SK-N-SH (cell line): ENCODE measurements around the gene MGST2. TPM values are rescaled to one million over a fixed set of nuclear protein-coding genes. Genes with fewer than 3 reads are reported as not detected.

Source experiments
- CTCF ChIA-PET: fragments of 300-600, 350-600 bp; formaldehyde crosslinking; extraction: SDS; loops from one replicate; lab custom pipeline; 2021; lab: Yijun Ruan, JAX
- POLR2A ChIA-PET: fragments of 350-600 bp; sonication (Branson Sonifier 250); formaldehyde crosslinking; extraction: SDS; loops from one replicate; lab custom pipeline; 2020; ENCODE audit warnings: antibody characterized with exemption, inconsistent platforms; lab: Yijun Ruan, JAX
- DNase-seq: peaks from one replicate; pipeline ENCODE4 v3.0.0; 2012
- H2AFZ ChIP-seq: fragments of 200-600 bp; sonication (generic); 2 replicates; pipeline ENCODE4 v1.8.1; 2016; ENCODE audit warnings: antibody characterized with exemption, mild to moderate bottlenecking, low read depth
- H3F3A ChIP-seq: fragments of 200-600 bp; sonication (generic); replicated peaks from 2 replicates; pipeline ENCODE3; 2016; ENCODE audit warnings: antibody characterized with exemption, mild to moderate bottlenecking; ENCODE audit not compliant: insufficient read depth
- H3K27ac ChIP-seq, 2 experiments: fragments of 200-500 bp in 1 of 2; fragments of 200-600 bp in 1 of 2; sonication (Bioruptor generic) in 1 of 2; sonication (generic), shearing (Covaris generic) in 1 of 2; 2 replicates each; pipeline versions ENCODE4 v1.5.1 to v1.6.1; 2014 to 2016; ENCODE audit warnings: low read depth in 2 of 2, inconsistent platforms in 1 of 2, low read length in 1 of 2, mild to moderate bottlenecking in 1 of 2, mixed read lengths in 1 of 2
- H3K27me3 ChIP-seq: fragments of 200-600 bp; sonication (generic), shearing (Covaris generic); 2 replicates; pipeline ENCODE4 v1.6.1; 2016; ENCODE audit warnings: mixed run types; ENCODE audit not compliant: insufficient read depth
- H3K36me3 ChIP-seq, 2 experiments: fragments of 200-500 bp in 1 of 2; fragments of 200-600 bp in 1 of 2; sonication (Bioruptor generic) in 1 of 2; sonication (generic) in 1 of 2; replicated peaks in 1 of 2; 2 replicates each; pipeline versions ENCODE3 to v1.5.1; 2014 to 2016; ENCODE audit warnings: low read length in 1 of 2, mild to moderate bottlenecking in 1 of 2; ENCODE audit not compliant: insufficient read depth in 2 of 2, control insufficient read depth in 1 of 2
- H3K4me1 ChIP-seq, 2 experiments: fragments of 200-500 bp in 1 of 2; fragments of 200-600 bp in 1 of 2; sonication (Bioruptor generic) in 1 of 2; sonication (generic), shearing (Covaris generic) in 1 of 2; 2 replicates each; pipeline versions ENCODE4 v1.5.1 to v1.6.1; 2014 to 2016; ENCODE audit warnings: low read depth in 1 of 2, low read length in 1 of 2, mixed run types in 1 of 2; ENCODE audit not compliant: insufficient read depth in 2 of 2, control insufficient read depth in 1 of 2
- H3K4me2 ChIP-seq: fragments of 200-600 bp; sonication (generic), shearing (Covaris generic); 2 replicates; pipeline ENCODE4 v1.6.1; 2017; ENCODE audit warnings: mixed run types
- H3K4me3 ChIP-seq, 2 experiments: fragments of 200-500 bp in 1 of 2; fragments of 200-600 bp in 1 of 2; sonication (Bioruptor generic) in 1 of 2; sonication (generic), shearing (Covaris generic) in 1 of 2; 2 replicates each; pipeline versions ENCODE4 v1.5.1 to v1.8.1; 2014 to 2016; ENCODE audit warnings: low read depth in 2 of 2, inconsistent platforms in 1 of 2, low read length in 1 of 2, mild to moderate bottlenecking in 1 of 2, mixed read lengths in 1 of 2, moderate library complexity in 1 of 2
- H3K79me2 ChIP-seq: fragments of 200-600 bp; sonication (generic); 2 replicates; pipeline ENCODE4 v1.8.1; 2017; ENCODE audit warnings: mild to moderate bottlenecking; ENCODE audit not compliant: insufficient read depth
- H3K9ac ChIP-seq: fragments of 200-600 bp; sonication (generic); 2 replicates; pipeline ENCODE4 v1.6.1; 2017; ENCODE audit warnings: mixed run types
- H3K9me2 ChIP-seq: fragments of 200-600 bp; sonication (generic); 2 replicates; pipeline ENCODE4 v1.6.1; 2017; ENCODE audit warnings: mixed run types
- H3K9me3 ChIP-seq: fragments of 200-600 bp; sonication (generic); 2 replicates; pipeline ENCODE4 v1.6.1; 2017; ENCODE audit warnings: mixed run types, mild to moderate bottlenecking, moderate library complexity
- H4K20me1 ChIP-seq: fragments of 200-600 bp; sonication (generic); 2 replicates; pipeline ENCODE4 v1.6.1; 2017; ENCODE audit warnings: mild to moderate bottlenecking, mixed run types; ENCODE audit not compliant: insufficient read depth
- EZH2phosphoT487 ChIP-seq: fragments of 200-600 bp; sonication (generic); IDR thresholded peaks from 2 replicates; pipeline ENCODE4 v1.6.1; 2017; ENCODE audit warnings: low read depth, mixed run types, mild to moderate bottlenecking, antibody characterized with exemption, moderate library complexity, borderline replicate concordance
- GATA2 ChIP-seq: sonication (generic); formaldehyde crosslinking; IDR thresholded peaks from 2 replicates; pipeline ENCODE4 v1.5.0; 2020; ENCODE audit warnings: mild to moderate bottlenecking, missing genetic modification reagents
- MEF2A ChIP-seq: IDR thresholded peaks from 2 replicates; pipeline ENCODE4 v1.4.0; 2012; ENCODE audit warnings: low read depth, borderline replicate concordance
- MXI1 ChIP-seq: IDR thresholded peaks from 2 replicates; pipeline ENCODE4 v1.6.1; 2012; ENCODE audit warnings: mild to moderate bottlenecking, low read depth, low read length, improper control_type of control experiment
- POLR2AphosphoS5 ChIP-seq: IDR thresholded peaks from 2 replicates; pipeline ENCODE4 v1.6.1; 2012; ENCODE audit warnings: low read depth, low read length
- RAD21 ChIP-seq: IDR thresholded peaks from 2 replicates; pipeline ENCODE4 v1.6.1; 2012; ENCODE audit warnings: mild to moderate bottlenecking, low read length
- RXRA ChIP-seq: IDR thresholded peaks from 2 replicates; pipeline ENCODE4 v1.4.0; 2012; ENCODE audit warnings: low read depth, mild to moderate bottlenecking, borderline replicate concordance
- SMC3 ChIP-seq: IDR thresholded peaks from 2 replicates; pipeline ENCODE4 v1.6.1; 2012; ENCODE audit warnings: low read depth, low read length, improper control_type of control experiment
- TCF12 ChIP-seq: IDR thresholded peaks from 2 replicates; pipeline ENCODE4 v1.4.0; 2012
- WGBS: methylation state at CpG from one replicate; pipeline ENCODE4 v1.1.6; 2017; ENCODE audit warnings: low lambda C conversion rate; 5-methylcytosine and 5-hydroxymethylcytosine counted together
- polyA plus RNA-seq, 3 experiments: library from polyadenylated mRNA; depleted of rRNA; stranded (reverse); fragments of >200 nt; gene quantifications; 2 replicates each; pipeline ENCODE4 v1.2.3, GENCODE V29; 2012
- TF ChIP-seq, protein P1 (sequence below): IDR thresholded peaks from 2 replicates; pipeline ENCODE4 v1.4.0; 2012; ENCODE audit warnings: low read depth, borderline replicate concordance
- TF ChIP-seq, protein P2 (sequence below): fragments of 150-350 bp; IDR thresholded peaks from 2 replicates; pipeline ENCODE4 v1.6.1; 2017; ENCODE audit warnings: antibody characterized with exemption, low read length, low read depth, borderline replicate concordance
- TF ChIP-seq, protein P3 (sequence below): fragments of 200-600 bp; sonication (generic); IDR thresholded peaks from 2 replicates; pipeline ENCODE4 v1.6.1; 2017; ENCODE audit warnings: antibody characterized with exemption, mild to moderate bottlenecking, moderate library complexity

Gene MGST2
- polyA plus RNA-seq, 1 of the 3 experiments (the other 2 are of a cell fraction) = 26.5 TPM

DNA sequence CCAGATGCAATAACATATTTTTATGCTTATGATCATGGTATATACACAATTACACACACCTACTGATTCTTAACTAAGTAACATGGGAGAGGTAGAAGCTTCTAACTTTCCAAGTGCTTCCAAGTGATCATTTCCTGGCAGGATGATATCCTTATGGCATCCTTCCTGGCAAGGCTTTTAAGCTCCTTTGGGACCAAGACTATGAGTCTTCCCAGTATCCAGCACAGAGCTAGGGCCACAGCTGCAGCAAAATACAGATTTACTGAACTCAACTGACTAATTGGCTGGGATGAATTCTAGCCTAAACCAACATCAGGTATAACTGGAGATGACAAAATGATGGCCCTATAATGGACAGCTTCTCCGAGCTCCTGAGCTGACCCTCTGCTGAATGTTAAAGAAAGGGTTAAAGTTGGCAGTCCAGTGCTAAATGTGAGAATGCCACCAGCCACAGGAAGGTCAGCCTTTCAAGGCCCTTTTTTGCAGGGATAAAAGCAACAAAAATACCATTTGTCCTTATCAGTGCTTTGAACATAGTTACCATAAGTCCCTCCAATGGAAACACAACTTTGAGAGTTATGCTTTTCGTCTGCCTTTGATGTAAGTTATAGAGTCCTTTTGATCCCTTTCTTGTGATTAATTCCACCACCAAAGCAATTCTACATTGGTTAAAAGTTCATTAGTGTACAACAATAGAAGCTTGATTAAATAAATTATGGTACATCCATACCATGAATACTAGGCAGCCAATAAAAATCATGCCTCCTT lies 73.4 kb downstream of the MGST2 start:
- no peaks in the 10 kb centered on the region for H3K79me2 ChIP-seq
- no peak for DNase-seq
- no peak overlapping the region for H3K4me3 ChIP-seq
- ChIA-PET POLR2A (interaction anchor here (1.8 to 2.3 kb wide), 2 partner anchors 24 to 102 kb away, joined by 5 to 7 read pairs; no protein-coding TSS in a partner anchor), CTCF (interaction anchor here (0.8 to 2.6 kb wide), 11 partner anchors 10 to 750 kb away, joined by 3 to 12 read pairs (median 3); no protein-coding TSS in a partner anchor)
- H3K27me3 ChIP-seq = no peaks in the 10 kb centered on the region
- H3F3A ChIP-seq = peaks cover 4% of the 10 kb centered on the region
- H3K36me3 ChIP-seq = no peaks in the 10 kb centered on the region
- H3K27ac ChIP-seq = peak overlapping the region in 1 of 2 experiments; percentile 66; a peak in 3 of 4 replicates
- WGBS = 98% methylated on average over 2 of the region's 2 CpGs
- no peaks in the 10 kb centered on the region for H4K20me1 ChIP-seq
- no peak overlapping the region for H2AFZ ChIP-seq
- H3K4me2 ChIP-seq = no peak overlapping the region
- H3K9me2 ChIP-seq = no peaks in the 10 kb centered on the region
- peaks cover 17 to 46% of the 10 kb centered on the region in 2 experiments for H3K4me1 ChIP-seq
- no peak overlapping the region for H3K9ac ChIP-seq
- no peaks in the 10 kb centered on the region for H3K9me3 ChIP-seq
- TF ChIP-seq, protein P1, sequence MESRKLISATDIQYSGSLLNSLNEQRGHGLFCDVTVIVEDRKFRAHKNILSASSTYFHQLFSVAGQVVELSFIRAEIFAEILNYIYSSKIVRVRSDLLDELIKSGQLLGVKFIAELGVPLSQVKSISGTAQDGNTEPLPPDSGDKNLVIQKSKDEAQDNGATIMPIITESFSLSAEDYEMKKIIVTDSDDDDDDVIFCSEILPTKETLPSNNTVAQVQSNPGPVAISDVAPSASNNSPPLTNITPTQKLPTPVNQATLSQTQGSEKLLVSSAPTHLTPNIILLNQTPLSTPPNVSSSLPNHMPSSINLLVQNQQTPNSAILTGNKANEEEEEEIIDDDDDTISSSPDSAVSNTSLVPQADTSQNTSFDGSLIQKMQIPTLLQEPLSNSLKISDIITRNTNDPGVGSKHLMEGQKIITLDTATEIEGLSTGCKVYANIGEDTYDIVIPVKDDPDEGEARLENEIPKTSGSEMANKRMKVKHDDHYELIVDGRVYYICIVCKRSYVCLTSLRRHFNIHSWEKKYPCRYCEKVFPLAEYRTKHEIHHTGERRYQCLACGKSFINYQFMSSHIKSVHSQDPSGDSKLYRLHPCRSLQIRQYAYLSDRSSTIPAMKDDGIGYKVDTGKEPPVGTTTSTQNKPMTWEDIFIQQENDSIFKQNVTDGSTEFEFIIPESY = no peak

DNA sequence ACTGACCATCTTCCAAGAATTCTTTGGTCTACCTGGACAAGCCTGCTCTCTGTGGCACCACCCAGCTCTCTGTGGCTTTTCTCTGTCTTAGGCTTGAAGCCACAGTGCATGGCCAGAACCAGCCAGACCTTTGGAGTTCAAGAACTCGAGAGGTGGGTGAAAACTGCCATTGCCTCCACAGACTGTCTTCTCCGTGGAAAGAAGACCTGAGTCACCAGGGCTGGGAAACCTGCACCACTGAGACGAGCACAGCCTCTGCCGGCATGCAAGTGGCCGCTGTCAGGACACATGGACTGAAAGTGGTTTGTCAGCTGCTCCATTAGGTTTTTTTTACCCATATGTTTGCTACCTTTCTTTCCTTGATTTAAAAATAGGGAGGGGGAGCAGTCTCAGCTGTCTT lies 74.5 kb downstream of the MGST2 start:
- TF ChIP-seq POLR2AphosphoS5 = no peak
- no peak; the same call in 1 of the 2 replicates for TF ChIP-seq MXI1
- TF ChIP-seq MEF2A = no peak
- TF ChIP-seq TCF12 = no peak
- TF ChIP-seq, protein P2, sequence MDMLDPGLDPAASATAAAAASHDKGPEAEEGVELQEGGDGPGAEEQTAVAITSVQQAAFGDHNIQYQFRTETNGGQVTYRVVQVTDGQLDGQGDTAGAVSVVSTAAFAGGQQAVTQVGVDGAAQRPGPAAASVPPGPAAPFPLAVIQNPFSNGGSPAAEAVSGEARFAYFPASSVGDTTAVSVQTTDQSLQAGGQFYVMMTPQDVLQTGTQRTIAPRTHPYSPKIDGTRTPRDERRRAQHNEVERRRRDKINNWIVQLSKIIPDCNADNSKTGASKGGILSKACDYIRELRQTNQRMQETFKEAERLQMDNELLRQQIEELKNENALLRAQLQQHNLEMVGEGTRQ = no peak
- no peak for TF ChIP-seq GATA2
- TF ChIP-seq, protein P3, sequence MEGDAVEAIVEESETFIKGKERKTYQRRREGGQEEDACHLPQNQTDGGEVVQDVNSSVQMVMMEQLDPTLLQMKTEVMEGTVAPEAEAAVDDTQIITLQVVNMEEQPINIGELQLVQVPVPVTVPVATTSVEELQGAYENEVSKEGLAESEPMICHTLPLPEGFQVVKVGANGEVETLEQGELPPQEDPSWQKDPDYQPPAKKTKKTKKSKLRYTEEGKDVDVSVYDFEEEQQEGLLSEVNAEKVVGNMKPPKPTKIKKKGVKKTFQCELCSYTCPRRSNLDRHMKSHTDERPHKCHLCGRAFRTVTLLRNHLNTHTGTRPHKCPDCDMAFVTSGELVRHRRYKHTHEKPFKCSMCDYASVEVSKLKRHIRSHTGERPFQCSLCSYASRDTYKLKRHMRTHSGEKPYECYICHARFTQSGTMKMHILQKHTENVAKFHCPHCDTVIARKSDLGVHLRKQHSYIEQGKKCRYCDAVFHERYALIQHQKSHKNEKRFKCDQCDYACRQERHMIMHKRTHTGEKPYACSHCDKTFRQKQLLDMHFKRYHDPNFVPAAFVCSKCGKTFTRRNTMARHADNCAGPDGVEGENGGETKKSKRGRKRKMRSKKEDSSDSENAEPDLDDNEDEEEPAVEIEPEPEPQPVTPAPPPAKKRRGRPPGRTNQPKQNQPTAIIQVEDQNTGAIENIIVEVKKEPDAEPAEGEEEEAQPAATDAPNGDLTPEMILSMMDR = no peak
- no peak for TF ChIP-seq RXRA
- TF ChIP-seq, protein P1 = no peak
- TF ChIP-seq EZH2phosphoT487 = no peak
- no peak for TF ChIP-seq RAD21
- no peak for TF ChIP-seq SMC3
- Histone ChIP-seq H3K4me2 (peak overlapping the region; percentile 4; the same call in 1 of the 2 replicates), H3K9me3 (no peaks in the 10 kb centered on the region), H3K4me3 (no peak overlapping the region), H3K27ac (peak overlapping the region; percentile 55 to 90), H2AFZ (no peak overlapping the region), H3K9me2 (no peaks in the 10 kb centered on the region), H4K20me1 (no peaks in the 10 kb centered on the region), H3K27me3 (no peaks in the 10 kb centered on the region), H3F3A (peaks cover 4% of the 10 kb centered on the region), H3K9ac (no peak overlapping the region), H3K36me3 (no peaks in the 10 kb centered on the region), H3K79me2 (no peaks in the 10 kb centered on the region), H3K4me1 (peaks cover 12 to 45% of the 10 kb centered on the region in 2 experiments)
- WGBS = 64% methylated on average over 5 of the region's 5 CpGs
- DNase-seq = no peak
- ChIA-PET CTCF (interaction anchor here (0.8 to 1.7 kb wide), 12 partner anchors 9 to 749 kb away, joined by 3 to 8 read pairs (median 3); no protein-coding TSS in a partner anchor), POLR2A (interaction anchor here (0.7 to 2.3 kb wide), 9 partner anchors 10 to 414 kb away, joined by 3 to 8 read pairs (median 4); partner anchors contain the start of gene MAML3)
